Medulla oblongata (tissue), 1 donor: ENCODE measurements around the gene ACCS.

Experiments
- DNase-seq: peaks from one replicate; pipeline ENCODE4 v3.0.0-alpha.2; 2015; ENCODE audit errors: extremely low spot score

ACCS gene

GRCh38 chr11:44094260-44094868 lies 28.3 kb downstream of the ACCS start:
- peak; percentile 97 for DNase-seq

- peak; percentile 91 for DNase-seq
These were observed 29.7 kb downstream of the ACCS start, which contains the start of gene EXT2 for GRCh38 chr11:44095506-44096359. Gene EXT2 (plus strand): TSS chr11:44095678. CDS start chr11:44107713, 12,035 bp downstream.

GRCh38 chr11:44096360-44097185 lies 30.5 kb downstream of the ACCS start:
- DNase-seq, result no peak

GRCh38 chr11:44097821-44098220 lies 31.8 kb downstream of the ACCS start:
- no peak for DNase-seq

GRCh38 chr11:44101098-44101497 lies 35.0 kb downstream of the ACCS start:
- DNase-seq, result no peak

- DNase-seq, result no peak
These were observed 38.6 kb downstream of the ACCS start for GRCh38 chr11:44104481-44105294.

- no peak for DNase-seq
These were observed 42.2 kb downstream of the ACCS start for GRCh38 chr11:44108260-44108659.

- peak; percentile 68 for DNase-seq
These were observed 44.2 kb downstream of the ACCS start for GRCh38 chr11:44110231-44110679.

GRCh38 chr11:44112091-44112821 lies 46.2 kb downstream of the ACCS start:
- no peak for DNase-seq

- DNase-seq, result no peak
These were observed 46.9 kb downstream of the ACCS start for GRCh38 chr11:44113018-44113417.

GRCh38 chr11:44113572-44113971 lies 47.5 kb downstream of the ACCS start:
- DNase-seq, result no peak

GRCh38 chr11:44116234-44116830 lies 50.3 kb downstream of the ACCS start:
- peak; percentile 48 for DNase-seq

- DNase-seq, result no peak
These were observed 54.1 kb downstream of the ACCS start for GRCh38 chr11:44120169-44120568.

- DNase-seq, result no peak
These were observed 59.5 kb downstream of the ACCS start for GRCh38 chr11:44125598-44125997.

GRCh38 chr11:44126304-44126703 lies 60.2 kb downstream of the ACCS start:
- DNase-seq, result no peak

- DNase-seq, result no peak
These were observed 61.1 kb downstream of the ACCS start for GRCh38 chr11:44127130-44127529.

GRCh38 chr11:44128729-44129128 lies 62.7 kb downstream of the ACCS start:
- DNase-seq, result no peak

GRCh38 chr11:44130751-44131150 lies 64.7 kb downstream of the ACCS start:
- no peak for DNase-seq

- peak; percentile 30 for DNase-seq
These were observed 67.4 kb downstream of the ACCS start for GRCh38 chr11:44133335-44133946.
